Testis (tissue), 2 donors: ENCODE results near the gene MARCHF3.

Experiments used
- POLR2A ChIP-seq: fragments of 450-650 bp; IDR thresholded peaks from one replicate; pipeline ENCODE4 v1.6.1; 2017; ENCODE audit warnings: antibody characterized with exemption, mild to moderate bottlenecking, moderate library complexity
- TF ChIP-seq, protein P1 (sequence below), 3 experiments: fragments of 450-650 bp in 2 of 3; fragments of 200-600 bp in 1 of 3; sonication (generic) in 1 of 3; IDR thresholded peaks; one replicate each; pipeline ENCODE4 v1.5.1; 2016 to 2019; ENCODE audit warnings: antibody characterized with exemption in 3 of 3, mild to moderate bottlenecking in 2 of 3, moderate library complexity in 1 of 3

DNA sequence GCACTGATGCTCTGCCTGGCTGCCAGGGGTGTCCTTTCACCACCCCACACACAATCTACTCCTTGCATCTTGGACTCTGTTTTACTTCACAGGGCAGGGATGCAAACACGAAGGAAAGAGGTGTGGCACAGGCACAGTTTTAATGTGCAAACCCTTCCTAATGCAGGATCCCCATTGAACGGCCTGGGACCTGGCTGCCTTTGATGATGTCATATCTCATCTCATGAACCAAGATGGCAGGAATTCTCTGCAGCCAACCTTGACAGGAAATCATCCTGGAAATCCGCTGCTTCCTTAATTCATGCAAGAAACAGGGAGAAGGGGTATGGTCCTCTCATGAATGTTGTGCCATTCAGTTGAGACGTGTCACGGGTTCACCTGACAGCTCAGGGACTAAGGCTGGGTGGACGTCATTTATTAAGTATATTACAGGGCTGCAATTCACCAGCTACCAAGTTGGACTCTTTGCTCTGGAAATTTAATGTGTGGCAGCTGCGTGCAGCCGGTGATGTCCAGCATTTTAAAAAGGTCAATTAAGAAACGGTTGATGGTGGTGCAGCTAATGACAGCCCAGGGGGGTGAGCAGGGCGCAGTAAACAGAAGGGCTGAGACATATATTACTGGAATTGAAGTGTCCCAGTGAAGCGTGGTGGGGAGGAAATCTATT lies 161.9 kb downstream of the MARCHF3 start:
- TF ChIP-seq POLR2A: no peak
- TF ChIP-seq, protein P1, sequence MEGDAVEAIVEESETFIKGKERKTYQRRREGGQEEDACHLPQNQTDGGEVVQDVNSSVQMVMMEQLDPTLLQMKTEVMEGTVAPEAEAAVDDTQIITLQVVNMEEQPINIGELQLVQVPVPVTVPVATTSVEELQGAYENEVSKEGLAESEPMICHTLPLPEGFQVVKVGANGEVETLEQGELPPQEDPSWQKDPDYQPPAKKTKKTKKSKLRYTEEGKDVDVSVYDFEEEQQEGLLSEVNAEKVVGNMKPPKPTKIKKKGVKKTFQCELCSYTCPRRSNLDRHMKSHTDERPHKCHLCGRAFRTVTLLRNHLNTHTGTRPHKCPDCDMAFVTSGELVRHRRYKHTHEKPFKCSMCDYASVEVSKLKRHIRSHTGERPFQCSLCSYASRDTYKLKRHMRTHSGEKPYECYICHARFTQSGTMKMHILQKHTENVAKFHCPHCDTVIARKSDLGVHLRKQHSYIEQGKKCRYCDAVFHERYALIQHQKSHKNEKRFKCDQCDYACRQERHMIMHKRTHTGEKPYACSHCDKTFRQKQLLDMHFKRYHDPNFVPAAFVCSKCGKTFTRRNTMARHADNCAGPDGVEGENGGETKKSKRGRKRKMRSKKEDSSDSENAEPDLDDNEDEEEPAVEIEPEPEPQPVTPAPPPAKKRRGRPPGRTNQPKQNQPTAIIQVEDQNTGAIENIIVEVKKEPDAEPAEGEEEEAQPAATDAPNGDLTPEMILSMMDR (IDR thresholded peaks at IDR 0.05): no peak
